ENCODE results near the gene CCDC117.
A peak's percentile ranks its signal among the peaks of the same experiment; 100 is the strongest.

Gene CCDC117

GRCh38 chr22:28792491-28793383 is 20.2 kb downstream of the CCDC117 start:
- TF ChIP-seq, protein P1, sequence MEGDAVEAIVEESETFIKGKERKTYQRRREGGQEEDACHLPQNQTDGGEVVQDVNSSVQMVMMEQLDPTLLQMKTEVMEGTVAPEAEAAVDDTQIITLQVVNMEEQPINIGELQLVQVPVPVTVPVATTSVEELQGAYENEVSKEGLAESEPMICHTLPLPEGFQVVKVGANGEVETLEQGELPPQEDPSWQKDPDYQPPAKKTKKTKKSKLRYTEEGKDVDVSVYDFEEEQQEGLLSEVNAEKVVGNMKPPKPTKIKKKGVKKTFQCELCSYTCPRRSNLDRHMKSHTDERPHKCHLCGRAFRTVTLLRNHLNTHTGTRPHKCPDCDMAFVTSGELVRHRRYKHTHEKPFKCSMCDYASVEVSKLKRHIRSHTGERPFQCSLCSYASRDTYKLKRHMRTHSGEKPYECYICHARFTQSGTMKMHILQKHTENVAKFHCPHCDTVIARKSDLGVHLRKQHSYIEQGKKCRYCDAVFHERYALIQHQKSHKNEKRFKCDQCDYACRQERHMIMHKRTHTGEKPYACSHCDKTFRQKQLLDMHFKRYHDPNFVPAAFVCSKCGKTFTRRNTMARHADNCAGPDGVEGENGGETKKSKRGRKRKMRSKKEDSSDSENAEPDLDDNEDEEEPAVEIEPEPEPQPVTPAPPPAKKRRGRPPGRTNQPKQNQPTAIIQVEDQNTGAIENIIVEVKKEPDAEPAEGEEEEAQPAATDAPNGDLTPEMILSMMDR (conservative IDR thresholded peaks at IDR 0.05), result no peak
- peak overlapping the region; percentile 97 for H3K27ac ChIP-seq

DNA sequence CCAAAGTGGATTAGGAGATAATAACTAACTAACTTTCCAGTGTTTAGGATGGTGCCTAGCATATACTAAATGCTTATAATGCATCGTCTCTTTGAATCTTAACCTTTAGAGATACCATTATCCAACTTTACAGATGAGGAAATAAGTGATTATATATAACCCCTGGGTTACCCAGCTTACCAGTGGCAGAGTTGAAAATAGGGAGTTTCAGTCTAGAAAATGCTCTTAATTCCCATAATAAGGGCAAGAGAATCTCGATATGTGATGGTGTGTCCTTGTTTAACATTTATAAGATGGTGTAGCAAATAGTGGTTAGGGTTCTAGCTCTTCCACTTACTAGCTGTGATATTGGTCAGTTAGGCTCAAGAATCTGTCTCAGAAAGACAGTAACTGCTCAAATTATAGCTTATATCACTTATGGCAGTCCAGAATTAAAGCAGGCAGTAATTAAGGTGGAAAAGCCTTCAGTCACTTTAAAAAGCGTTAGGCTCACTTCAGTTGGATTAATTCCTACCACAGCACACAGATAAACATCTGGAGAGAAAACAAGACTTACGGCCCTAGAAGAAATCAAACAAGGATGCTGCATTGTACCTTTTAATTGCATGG is 21.6 kb downstream of the CCDC117 start:
- H3K27ac ChIP-seq, result peak overlapping the region; percentile 97; the same call in 1 of the 2 replicates
- TF ChIP-seq, protein P1 (conservative IDR thresholded peaks at IDR 0.05), result no peak

GRCh38 chr22:28795071-28795693 is 22.7 kb downstream of the CCDC117 start:
- H3K27ac ChIP-seq, result peak overlapping the region; percentile 97; the same call in 1 of the 2 replicates
- TF ChIP-seq, protein P1 (conservative IDR thresholded peaks at IDR 0.05), result no peak

DNA sequence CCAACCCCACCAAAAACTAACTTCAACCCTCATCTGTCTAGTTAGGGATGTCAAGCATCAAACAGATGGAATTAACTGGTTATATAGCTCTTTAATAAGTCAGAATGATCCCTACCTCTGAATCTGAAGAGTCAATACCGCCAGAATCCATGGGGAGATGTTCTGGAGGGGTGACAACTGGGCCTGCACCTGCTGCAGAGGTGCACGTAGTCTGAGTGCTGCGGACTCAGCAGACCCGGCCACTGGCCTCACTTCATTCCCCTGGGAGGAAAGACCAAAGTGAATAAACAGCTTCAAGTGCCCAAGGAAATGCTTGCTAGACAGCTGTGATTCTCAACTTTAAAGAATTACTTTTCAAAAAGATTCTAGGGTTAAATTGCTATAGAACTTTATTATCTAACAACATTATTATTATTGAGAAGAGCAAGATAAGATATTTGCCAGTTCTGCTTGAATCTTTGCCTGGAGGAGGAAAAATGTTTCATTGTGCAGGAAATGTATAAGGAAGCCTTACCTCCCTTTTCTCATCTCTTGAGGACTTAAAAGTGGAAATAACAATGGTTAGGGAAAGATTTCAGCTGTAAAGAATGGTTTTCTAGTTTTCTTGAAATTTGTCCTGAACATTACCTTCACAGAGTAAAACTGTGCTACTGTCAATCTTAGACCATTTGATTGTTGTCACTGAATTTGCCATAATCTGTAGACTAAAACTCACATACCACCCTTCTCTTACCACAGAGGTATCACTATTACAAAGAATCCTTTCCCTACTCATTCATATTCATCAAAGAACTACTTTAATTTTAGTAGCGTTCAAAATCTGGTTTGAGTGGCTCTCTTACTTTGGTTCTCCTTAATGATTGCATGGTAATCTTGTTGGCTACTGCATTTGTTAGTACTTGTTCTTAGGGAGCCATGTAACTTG is 23.7 kb downstream of the CCDC117 start:
- H3K27ac ChIP-seq, result peak overlapping the region; percentile 97

DNA sequence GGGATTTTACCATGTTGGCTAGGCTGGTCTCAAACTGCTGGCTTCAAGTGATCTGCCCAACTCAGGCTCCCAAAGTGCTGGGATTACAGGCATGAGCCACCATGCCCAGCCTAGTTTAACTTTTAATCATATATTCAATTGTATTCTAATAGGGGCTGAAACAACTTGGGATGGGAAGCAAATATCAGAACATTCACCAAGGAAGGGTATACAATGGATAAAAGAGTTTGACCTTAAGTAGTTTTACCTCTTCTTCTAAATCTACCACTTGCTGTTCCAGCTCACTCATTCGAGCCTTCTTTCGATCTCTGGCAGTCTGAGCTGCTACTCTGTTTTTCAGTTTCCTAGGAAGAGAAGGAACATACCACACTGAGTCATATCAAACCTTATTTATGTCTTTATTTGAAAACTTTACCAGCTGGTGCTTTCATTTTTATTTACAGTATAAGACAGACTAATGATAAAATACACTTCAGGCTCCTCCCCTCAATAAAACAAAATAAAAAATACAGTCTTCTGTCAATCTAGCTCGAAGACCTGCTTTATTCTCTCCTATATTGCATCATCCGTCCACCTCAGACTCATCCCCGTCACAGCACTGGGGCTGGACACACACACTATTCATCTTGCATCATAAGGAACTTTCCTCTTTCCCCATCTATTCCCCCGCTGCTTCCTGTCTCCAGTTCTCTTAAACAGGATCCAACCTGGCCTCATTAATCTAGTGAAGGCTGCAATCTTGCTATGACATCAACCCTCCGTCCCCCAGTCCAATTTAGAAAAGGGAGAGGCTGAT is 26.5 kb downstream of the CCDC117 start:
- H3K27ac ChIP-seq, result peak overlapping the region; percentile 97
- TF ChIP-seq, protein P1 (conservative IDR thresholded peaks at IDR 0.05), result no peak

More for the DNA sequence above, 23.7 kb downstream of the CCDC117 start:
- TF ChIP-seq, protein P1 (conservative IDR thresholded peaks at IDR 0.05), result no peak

GRCh38 chr22:28799606-28800307 is 27.3 kb downstream of the CCDC117 start:
- TF ChIP-seq, protein P1 (conservative IDR thresholded peaks at IDR 0.05), result no peak
- peak overlapping the region; percentile 97 for H3K27ac ChIP-seq
